ENCODE data around the gene VPS26C. TPM values are rescaled to one million over a fixed set of nuclear protein-coding genes. Genes with fewer than 3 reads are reported as not detected.
A peak's percentile ranks its signal among the peaks of the same experiment; 100 is the strongest.

The VPS26C gene
- total RNA-seq, 1 donor from 2014 or later = 27.7 TPM

GRCh38 chr21:37207441-37208009 is 59.6 kb downstream of the VPS26C start:
- DNase-seq (ENCODE audit: low spot score) (no peak), ATAC-seq (peak; percentile 46)

- DNase-seq (ENCODE audit: low spot score) (no peak), ATAC-seq (no peak)
Measured at GRCh38 chr21:37206496-37206895, 60.6 kb downstream of the VPS26C start.

- DNase-seq (ENCODE audit: low spot score) (no peak), ATAC-seq (no peak)
Measured at GRCh38 chr21:37204580-37204979, 62.6 kb downstream of the VPS26C start.

GRCh38 chr21:37202221-37203110 is 64.7 kb downstream of the VPS26C start:
- ATAC-seq (no peak), DNase-seq (ENCODE audit: low spot score) (no peak)

GRCh38 chr21:37200641-37201480 is 66.3 kb downstream of the VPS26C start:
- DNase-seq (ENCODE audit: low spot score) (no peak), ATAC-seq (no peak)

- DNase-seq (ENCODE audit: low spot score) (no peak), ATAC-seq (no peak)
Measured at GRCh38 chr21:37199057-37199924, 67.8 kb downstream of the VPS26C start.

GRCh38 chr21:37197746-37198145 is 69.4 kb downstream of the VPS26C start:
- DNase-seq (ENCODE audit: low spot score) = no peak
- ATAC-seq = no peak

GRCh38 chr21:37196847-37197246 is 70.3 kb downstream of the VPS26C start:
- DNase-seq (ENCODE audit: low spot score) (no peak), ATAC-seq (no peak)

GRCh38 chr21:37195610-37196009 is 71.5 kb downstream of the VPS26C start:
- DNase-seq (ENCODE audit: low spot score) (no peak), ATAC-seq (no peak)

GRCh38 chr21:37195059-37195458 is 72.1 kb downstream of the VPS26C start:
- ATAC-seq = no peak
- no peak for DNase-seq (ENCODE audit: low spot score)

- no peak for DNase-seq (ENCODE audit: low spot score)
- ATAC-seq = no peak
Measured at GRCh38 chr21:37193676-37194075, 73.5 kb downstream of the VPS26C start.

GRCh38 chr21:37193006-37193405 is 74.1 kb downstream of the VPS26C start:
- DNase-seq (ENCODE audit: low spot score) = no peak
- ATAC-seq = no peak

- no peak for DNase-seq (ENCODE audit: low spot score)
- no peak for ATAC-seq
Measured at GRCh38 chr21:37192019-37192418, 75.1 kb downstream of the VPS26C start.

GRCh38 chr21:37188825-37189224 is 78.3 kb downstream of the VPS26C start:
- DNase-seq (ENCODE audit: low spot score) = no peak
- ATAC-seq = no peak

GRCh38 chr21:37186983-37187382 is 80.2 kb downstream of the VPS26C start:
- ATAC-seq (no peak), DNase-seq (ENCODE audit: low spot score) (no peak)

GRCh38 chr21:37184784-37185593 is 82.1 kb downstream of the VPS26C start:
- DNase-seq (ENCODE audit: low spot score) (no peak), ATAC-seq (no peak)

- ATAC-seq = no peak
- DNase-seq (ENCODE audit: low spot score) = no peak
Measured at GRCh38 chr21:37183749-37184148, 83.4 kb downstream of the VPS26C start.

GRCh38 chr21:37182222-37182621 is 84.9 kb downstream of the VPS26C start:
- no peak for DNase-seq (ENCODE audit: low spot score)
- ATAC-seq = no peak

- DNase-seq (ENCODE audit: low spot score) (no peak), ATAC-seq (no peak)
Measured at GRCh38 chr21:37181059-37181458, 86.1 kb downstream of the VPS26C start.

GRCh38 chr21:37176716-37177115 is 90.4 kb downstream of the VPS26C start:
- DNase-seq (ENCODE audit: low spot score) = no peak
- no peak for ATAC-seq
